Forelimb muscle (tissue), 1 donor: ENCODE data around the gene CERT1. TPM values are rescaled to one million over a fixed set of nuclear protein-coding genes. Genes with fewer than 3 reads are reported as not detected.

Source experiments
- DNase-seq: peaks from one replicate; pipeline ENCODE4 v3.0.0-alpha.2; 2013; ENCODE audit warnings: low read depth
- polyA plus RNA-seq: library from polyadenylated mRNA; unstranded; fragments of 120-200 nt; gene quantifications from one replicate; pipeline ENCODE4 v1.2.1, GENCODE V29; 2013; ENCODE audit not compliant: insufficient read length

Gene CERT1
- polyA plus RNA-seq, 1 donor: 32.4 TPM

- no peak for DNase-seq
Measured at GRCh38 chr5:75473463-75473862, 38.0 kb downstream of the CERT1 start.

GRCh38 chr5:75472973-75473372, 38.5 kb downstream of the CERT1 start:
- DNase-seq: no peak

GRCh38 chr5:75471193-75471592, 40.2 kb downstream of the CERT1 start:
- DNase-seq: no peak

GRCh38 chr5:75469017-75469416, 42.4 kb downstream of the CERT1 start:
- DNase-seq: no peak

- no peak for DNase-seq
Measured at GRCh38 chr5:75468593-75468992, 42.8 kb downstream of the CERT1 start.

GRCh38 chr5:75466006-75466716, 45.3 kb downstream of the CERT1 start:
- DNase-seq: no peak

- no peak for DNase-seq
Measured at GRCh38 chr5:75465480-75465879, 45.9 kb downstream of the CERT1 start.

- no peak for DNase-seq
Measured at GRCh38 chr5:75463726-75464125, 47.7 kb downstream of the CERT1 start.

- no peak for DNase-seq
Measured at GRCh38 chr5:75461679-75462078, 49.8 kb downstream of the CERT1 start.

GRCh38 chr5:75460942-75461610, 50.4 kb downstream of the CERT1 start:
- no peak for DNase-seq

- no peak for DNase-seq
Measured at GRCh38 chr5:75460532-75460931, 50.9 kb downstream of the CERT1 start.

GRCh38 chr5:75457691-75458090, 53.7 kb downstream of the CERT1 start:
- DNase-seq: no peak

GRCh38 chr5:75457161-75457560, 54.3 kb downstream of the CERT1 start:
- DNase-seq: no peak

- DNase-seq: no peak
Measured at GRCh38 chr5:75450069-75450468, 61.4 kb downstream of the CERT1 start.

- no peak for DNase-seq
Measured at GRCh38 chr5:75446068-75446467, 65.4 kb downstream of the CERT1 start.

GRCh38 chr5:75441560-75441959, 69.9 kb downstream of the CERT1 start:
- no peak for DNase-seq

GRCh38 chr5:75439276-75439675, 72.2 kb downstream of the CERT1 start:
- DNase-seq: no peak

GRCh38 chr5:75438722-75439121, 72.7 kb downstream of the CERT1 start:
- DNase-seq: no peak

GRCh38 chr5:75435096-75435495, 76.3 kb downstream of the CERT1 start:
- no peak for DNase-seq

GRCh38 chr5:75433814-75434506, 77.5 kb downstream of the CERT1 start:
- no peak for DNase-seq

- no peak for DNase-seq
Measured at GRCh38 chr5:75414241-75414640, 97.2 kb downstream of the CERT1 start.

GRCh38 chr5:75412111-75412990, 99.1 kb downstream of the CERT1 start:
- no peak for DNase-seq
